Endothelial cell of hepatic sinusoid (primary cell): Measurements from ENCODE around the gene RND2.
"Not testable (repeated sequence)": the region's sequence is repeated elsewhere in the genome, so short reads cannot be mapped to it uniquely, and the experiment has no call there.

Source experiments
- in situ Hi-C: cut with HindIII; loops from 2 replicates; pipeline ENCODE4 v1.10.0; 2017; ENCODE audit warnings: low sequenced_read_pairs

Gene RND2

GRCh38 chr17:43026595-43026994, 1.6 kb downstream of the RND2 start:
- in situ Hi-C loops: no loop called here

GRCh38 chr17:43027091-43028032, 2.3 kb downstream of the RND2 start:
- in situ Hi-C loops: no loop called here

- in situ Hi-C loops: no loop called here
Measured at GRCh38 chr17:43028221-43028861, 3.3 kb downstream of the RND2 start.

- in situ Hi-C loops: loop anchor here (5.0 kb wide), 2 partner anchors 57 to 87 kb away; no protein-coding TSS in a partner anchor
Measured at GRCh38 chr17:43030137-43030767, 5.2 kb downstream of the RND2 start.

GRCh38 chr17:43031666-43032065, 6.6 kb downstream of the RND2 start:
- in situ Hi-C loops: loop anchor here (5.0 kb wide), 2 partner anchors 56 to 86 kb away; no protein-coding TSS in a partner anchor

GRCh38 chr17:43033948-43034881, 9.2 kb downstream of the RND2 start:
- in situ Hi-C loops: loop anchor here (5.0 kb wide), 2 partner anchors 53 to 83 kb away; no protein-coding TSS in a partner anchor

- in situ Hi-C loops: loop anchor here (5.0 kb wide), 2 partner anchors 52 to 82 kb away; no protein-coding TSS in a partner anchor
Measured at GRCh38 chr17:43034894-43035293, 9.9 kb downstream of the RND2 start.

- in situ Hi-C loops: no loop called here
Measured at GRCh38 chr17:43039646-43040045, 14.6 kb downstream of the RND2 start.

- in situ Hi-C loops: no loop called here
Measured at GRCh38 chr17:43040655-43041054, 15.6 kb downstream of the RND2 start.

- in situ Hi-C loops: no loop called here
Measured at GRCh38 chr17:43042025-43042628, 17.1 kb downstream of the RND2 start.

- in situ Hi-C loops: no loop called here
Measured at GRCh38 chr17:43043307-43043706, 18.3 kb downstream of the RND2 start.

GRCh38 chr17:43044024-43044423, 19.0 kb downstream of the RND2 start:
- in situ Hi-C loops: no loop called here

GRCh38 chr17:43051969-43052368, 26.9 kb downstream of the RND2 start:
- in situ Hi-C loops: no loop called here

- in situ Hi-C loops: not testable (repeated sequence)
Measured at GRCh38 chr17:43053008-43053407, 28.0 kb downstream of the RND2 start.

GRCh38 chr17:43056051-43056450, 31.0 kb downstream of the RND2 start:
- in situ Hi-C loops: no loop called here

- in situ Hi-C loops: no loop called here
Measured at GRCh38 chr17:43062984-43063638, 38.1 kb downstream of the RND2 start.

- in situ Hi-C loops: no loop called here
Measured at GRCh38 chr17:43068570-43069367, 43.7 kb downstream of the RND2 start.

- in situ Hi-C loops: no loop called here
Measured at GRCh38 chr17:43069368-43069898, 44.4 kb downstream of the RND2 start.
